BJ (cell line): Measurements from ENCODE around the gene NEK2. TPM values are rescaled to one million over a fixed set of nuclear protein-coding genes. Genes with fewer than 3 reads are reported as not detected.
"Not testable (repeated sequence)": the region's sequence is repeated elsewhere in the genome, so short reads cannot be mapped to it uniquely, and the experiment has no call there.

Experiments used
- CTCF ChIA-PET: fragments of 350-600 bp; formaldehyde crosslinking; extraction: SDS; loops from one replicate; lab custom pipeline; 2021; ENCODE audit warnings: antibody characterized with exemption, inconsistent platforms; lab: Yijun Ruan, JAX
- POLR2A ChIA-PET: fragments of 300-600 bp; sonication (Branson Sonifier 250); formaldehyde crosslinking; extraction: SDS; loops from one replicate; lab custom pipeline; 2021; ENCODE audit warnings: antibody characterized with exemption; lab: Charles Lee
- DNase-seq: peaks from one replicate; pipeline ENCODE4 v3.0.0-alpha.2; 2011; ENCODE audit warnings: low read depth
- H3K27me3 ChIP-seq: 2 replicates; pipeline ENCODE4 v1.6.0; 2011; ENCODE audit warnings: low read length; ENCODE audit not compliant: control insufficient read depth, insufficient read depth
- H3K36me3 ChIP-seq: 2 replicates; pipeline ENCODE4 v1.5.1; 2011; ENCODE audit warnings: low read length; ENCODE audit not compliant: control insufficient read depth, insufficient read depth
- H3K4me3 ChIP-seq: 2 replicates; pipeline ENCODE4 v1.5.1; 2011; ENCODE audit warnings: low read depth, mild to moderate bottlenecking, control low read depth, low read length
- CTCF ChIP-seq: IDR thresholded peaks from 2 replicates; pipeline ENCODE4 v1.5.1; 2011; ENCODE audit warnings: low read depth, mild to moderate bottlenecking, control low read depth, inconsistent platforms, low read length, moderate library complexity; ENCODE audit not compliant: insufficient read depth
- polyA plus RNA-seq: library from polyadenylated mRNA; depleted of rRNA; stranded (reverse); fragments of >200 nt; gene quantifications from 2 replicates; pipeline ENCODE4 v1.2.3, GENCODE V29; 2011

NEK2 gene
- polyA plus RNA-seq, 1 experiment = 8.8 TPM

- Histone ChIP-seq H3K36me3 (no peaks in the 10 kb centered on the region), H3K27me3 (no peaks in the 10 kb centered on the region; the same call in 1 of the 2 replicates), H3K4me3 (no peak overlapping the region)
- ChIA-PET CTCF (interaction anchor here (0.5 to 6.5 kb wide), 6 partner anchors 13 to 773 kb away, joined by 3 to 92 read pairs (median 4); partner anchors contain the start of genes DTL and INTS7), POLR2A (no interaction called here)
- TF ChIP-seq CTCF = no peak
- DNase-seq = no peak
Observed at GRCh38 chr1:211684791-211685190, 9.4 kb upstream of the NEK2 start.

GRCh38 chr1:211684331-211684730 is 8.9 kb upstream of the NEK2 start:
- DNase-seq = no peak
- CTCF ChIA-PET = interaction anchor here (1.1 to 6.5 kb wide), 5 partner anchors 14 to 773 kb away, joined by 3 to 92 read pairs (median 5); partner anchors contain the start of genes DTL and INTS7
- TF ChIP-seq CTCF = no peak
- POLR2A ChIA-PET = no interaction called here
- H3K36me3 ChIP-seq = no peaks in the 10 kb centered on the region
- no peaks in the 10 kb centered on the region; the same call in 1 of the 2 replicates for H3K27me3 ChIP-seq
- no peak overlapping the region for H3K4me3 ChIP-seq

GRCh38 chr1:211683396-211684297 is 8.2 kb upstream of the NEK2 start:
- ChIA-PET CTCF (interaction anchor here (1.1 to 6.5 kb wide), 4 partner anchors 15 to 772 kb away, joined by 3 to 92 read pairs (median 22); partner anchors contain the start of genes DTL and INTS7), POLR2A (no interaction called here)
- TF ChIP-seq CTCF = no peak
- H3K4me3 ChIP-seq = no peak overlapping the region
- H3K27me3 ChIP-seq = no peaks in the 10 kb centered on the region; the same call in 1 of the 2 replicates
- H3K36me3 ChIP-seq = no peaks in the 10 kb centered on the region
- DNase-seq = no peak

GRCh38 chr1:211682186-211682585 is 6.8 kb upstream of the NEK2 start:
- H3K4me3 ChIP-seq, DNase-seq, H3K27me3 ChIP-seq, POLR2A ChIA-PET, H3K36me3 ChIP-seq: not testable (repeated sequence)
- CTCF ChIA-PET = interaction anchor here (1.0 to 6.5 kb wide), 6 partner anchors 16 to 774 kb away, joined by 3 to 92 read pairs (median 21); partner anchors contain the start of genes DTL and INTS7

- Histone ChIP-seq H3K36me3 (no peaks in the 10 kb centered on the region), H3K27me3 (no peaks in the 10 kb centered on the region), H3K4me3 (no peak overlapping the region)
- TF ChIP-seq CTCF = peak; percentile 70
- CTCF ChIA-PET = interaction anchor here (0.6 to 6.5 kb wide), 28 partner anchors 9 to 1423 kb away, joined by 3 to 92 read pairs (median 4); partner anchors contain the start of genes DTL and INTS7
- POLR2A ChIA-PET = no interaction called here
- peak; percentile 52 for DNase-seq
Observed at GRCh38 chr1:211680752-211681327, 5.4 kb upstream of the NEK2 start.
